OCI-LY3 (cell line): ENCODE measurements around the gene REN.

Experiments used
- H2AFZ ChIP-seq: fragments of 200-600, 300-600 bp; shearing (Covaris generic); 2 replicates; pipeline ENCODE4 v1.6.0; 2014; ENCODE audit warnings: antibody characterized with exemption, low read depth, low read length
- H3K27ac ChIP-seq: fragments of 200-600, 300-600 bp; sonication (generic); 2 replicates; pipeline ENCODE4 v1.5.1; 2014; ENCODE audit warnings: mild to moderate bottlenecking, low read length, moderate library complexity, mixed read lengths
- H3K27me3 ChIP-seq: fragments of 200-600, 300-600 bp; sonication (generic); 2 replicates; pipeline ENCODE4 v1.6.1; 2014; ENCODE audit warnings: low read depth, low read length, mixed read lengths
- H3K36me3 ChIP-seq: fragments of 200-600, 300-600 bp; sonication (generic); replicated peaks from 2 replicates; pipeline ENCODE3; 2014; ENCODE audit warnings: low read depth, low read length, mixed read lengths
- H3K4me1 ChIP-seq: fragments of 300-600, 200-600 bp; sonication (generic); 2 replicates; pipeline ENCODE4 v1.6.1; 2014; ENCODE audit warnings: low read length, mixed read lengths
- H3K4me2 ChIP-seq: fragments of 200-600, 300-600 bp; sonication (generic); 2 replicates; pipeline ENCODE4 v1.6.1; 2014; ENCODE audit warnings: low read length, mixed read lengths
- H3K4me3 ChIP-seq: fragments of 300-600, 200-600 bp; sonication (generic); 2 replicates; pipeline ENCODE4 v1.5.1; 2014; ENCODE audit warnings: antibody characterized with exemption, mild to moderate bottlenecking, low read length, moderate library complexity
- H3K79me2 ChIP-seq: fragments of 300-600, 200-600 bp; shearing (Covaris generic); 2 replicates; pipeline ENCODE4 v1.6.1; 2014; ENCODE audit warnings: mild to moderate bottlenecking, low read length, mixed read lengths
- H3K9ac ChIP-seq: fragments of 300-600, 200-600 bp; shearing (Covaris generic); 2 replicates; pipeline ENCODE4 v1.6.0; 2014; ENCODE audit warnings: mild to moderate bottlenecking, low read length, moderate library complexity
- H3K9me3 ChIP-seq: fragments of 200-600, 300-600 bp; shearing (Covaris generic); 2 replicates; pipeline ENCODE4 v1.6.1; 2014; ENCODE audit warnings: low read length, mixed read lengths; ENCODE audit not compliant: insufficient read depth
- H4K20me1 ChIP-seq: fragments of 200-600, 300-600 bp; sonication (generic); 2 replicates; pipeline ENCODE4 v1.6.1; 2016; ENCODE audit warnings: low read length, mixed read lengths; ENCODE audit not compliant: insufficient read depth
- CTCF ChIP-seq: fragments of 200-600, 300-600 bp; sonication (generic); IDR thresholded peaks from 2 replicates; pipeline ENCODE4 v1.5.1; 2014; ENCODE audit warnings: antibody characterized with exemption, low read length, low read depth
- EZH2phosphoT487 ChIP-seq: fragments of 200-600 bp; shearing (Covaris generic); IDR thresholded peaks from 2 replicates; pipeline ENCODE4 v1.6.1; 2018; ENCODE audit warnings: antibody characterized with exemption, mixed run types, low read depth

Gene REN

GRCh38 chr1:204194080-204194479 lies 27.9 kb upstream of the REN start:
- no peaks in the 10 kb centered on the region for H3K79me2 ChIP-seq
- no peak overlapping the region for H3K27ac ChIP-seq
- H4K20me1 ChIP-seq: no peaks in the 10 kb centered on the region; the same call in 1 of the 2 replicates
- H3K9ac ChIP-seq: no peak overlapping the region
- no peak overlapping the region for H2AFZ ChIP-seq
- no peak overlapping the region for H3K4me2 ChIP-seq
- H3K9me3 ChIP-seq: no peaks in the 10 kb centered on the region
- no peaks in the 10 kb centered on the region for H3K36me3 ChIP-seq
- no peak overlapping the region for H3K4me3 ChIP-seq
- H3K4me1 ChIP-seq: peaks cover 4% of the 10 kb centered on the region; the same call in 1 of the 2 replicates
- peaks cover 27% of the 10 kb centered on the region for H3K27me3 ChIP-seq
- TF ChIP-seq EZH2phosphoT487 (no peak), CTCF (no peak)

- Histone ChIP-seq H4K20me1 (no peaks in the 10 kb centered on the region; the same call in 1 of the 2 replicates), H3K4me2 (no peak overlapping the region), H3K36me3 (no peaks in the 10 kb centered on the region), H3K4me1 (peaks cover 4% of the 10 kb centered on the region; the same call in 1 of the 2 replicates), H3K4me3 (no peak overlapping the region), H3K79me2 (no peaks in the 10 kb centered on the region), H2AFZ (no peak overlapping the region), H3K27ac (no peak overlapping the region), H3K9ac (no peak overlapping the region), H3K27me3 (peaks cover 40% of the 10 kb centered on the region), H3K9me3 (no peaks in the 10 kb centered on the region)
- TF ChIP-seq EZH2phosphoT487 (no peak), CTCF (no peak)
Measured at GRCh38 chr1:204192589-204193352, 26.6 kb upstream of the REN start.

GRCh38 chr1:204192046-204192445 lies 25.9 kb upstream of the REN start:
- peaks cover 47% of the 10 kb centered on the region for H3K27me3 ChIP-seq
- no peak for TF ChIP-seq EZH2phosphoT487
- no peak for TF ChIP-seq CTCF

GRCh38 chr1:204191456-204191855 lies 25.3 kb upstream of the REN start:
- Histone ChIP-seq H3K4me2 (no peak overlapping the region), H4K20me1 (no peaks in the 10 kb centered on the region; the same call in 1 of the 2 replicates), H3K9ac (no peak overlapping the region), H3K27ac (no peak overlapping the region), H3K4me3 (no peak overlapping the region), H3K27me3 (peaks cover 51% of the 10 kb centered on the region), H3K36me3 (no peaks in the 10 kb centered on the region), H3K9me3 (no peaks in the 10 kb centered on the region), H3K79me2 (no peaks in the 10 kb centered on the region), H3K4me1 (peaks cover 4% of the 10 kb centered on the region; the same call in 1 of the 2 replicates), H2AFZ (no peak overlapping the region)
- TF ChIP-seq EZH2phosphoT487 (no peak), CTCF (no peak)

More at GRCh38 chr1:204192046-204192445, 25.9 kb upstream of the REN start:
- H3K9me3 ChIP-seq: no peaks in the 10 kb centered on the region
- peaks cover 4% of the 10 kb centered on the region; the same call in 1 of the 2 replicates for H3K4me1 ChIP-seq
- no peak overlapping the region for H3K4me2 ChIP-seq
- no peaks in the 10 kb centered on the region for H3K79me2 ChIP-seq
- no peak overlapping the region for H3K27ac ChIP-seq
- H2AFZ ChIP-seq: no peak overlapping the region
- no peaks in the 10 kb centered on the region for H3K36me3 ChIP-seq
- H3K9ac ChIP-seq: no peak overlapping the region
- H4K20me1 ChIP-seq: no peaks in the 10 kb centered on the region; the same call in 1 of the 2 replicates
- no peak overlapping the region for H3K4me3 ChIP-seq
